HG03439 (cell line): ENCODE results near the gene RNF144A.

Source experiments
- ATAC-seq: cut with Tn5 transposase; IDR thresholded peaks from one replicate; pipeline ENCODE4 v1.9.1; 2021; ENCODE audit warnings: mild to moderate bottlenecking, moderate library complexity; ENCODE audit not compliant: unreplicated experiment

Gene RNF144A

GRCh38 chr2:6945087-6945813 is 28.0 kb downstream of the RNF144A start:
- peak; percentile 90 for ATAC-seq

DNA sequence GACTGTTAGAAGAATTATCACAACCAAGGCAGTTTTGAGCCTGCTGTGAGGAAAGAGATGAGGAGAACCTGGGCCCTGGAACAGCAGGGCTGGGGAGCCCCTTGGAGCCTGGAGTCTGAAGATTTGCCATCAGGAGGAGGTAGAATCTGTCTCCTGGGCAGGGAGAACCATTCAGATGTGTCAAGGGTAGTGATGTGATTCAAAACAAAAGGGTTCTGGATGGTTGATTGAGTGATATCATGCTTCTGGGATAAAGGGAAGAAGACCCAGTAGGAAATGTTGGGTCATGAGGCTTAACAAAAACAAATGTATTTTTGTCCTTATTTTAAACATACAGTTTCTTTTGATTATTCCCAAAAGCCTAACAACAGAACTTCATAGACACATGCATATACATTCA is 28.6 kb downstream of the RNF144A start:
- no peak for ATAC-seq

- ATAC-seq = no peak
These were observed 29.5 kb downstream of the RNF144A start for GRCh38 chr2:6946722-6947121.

DNA sequence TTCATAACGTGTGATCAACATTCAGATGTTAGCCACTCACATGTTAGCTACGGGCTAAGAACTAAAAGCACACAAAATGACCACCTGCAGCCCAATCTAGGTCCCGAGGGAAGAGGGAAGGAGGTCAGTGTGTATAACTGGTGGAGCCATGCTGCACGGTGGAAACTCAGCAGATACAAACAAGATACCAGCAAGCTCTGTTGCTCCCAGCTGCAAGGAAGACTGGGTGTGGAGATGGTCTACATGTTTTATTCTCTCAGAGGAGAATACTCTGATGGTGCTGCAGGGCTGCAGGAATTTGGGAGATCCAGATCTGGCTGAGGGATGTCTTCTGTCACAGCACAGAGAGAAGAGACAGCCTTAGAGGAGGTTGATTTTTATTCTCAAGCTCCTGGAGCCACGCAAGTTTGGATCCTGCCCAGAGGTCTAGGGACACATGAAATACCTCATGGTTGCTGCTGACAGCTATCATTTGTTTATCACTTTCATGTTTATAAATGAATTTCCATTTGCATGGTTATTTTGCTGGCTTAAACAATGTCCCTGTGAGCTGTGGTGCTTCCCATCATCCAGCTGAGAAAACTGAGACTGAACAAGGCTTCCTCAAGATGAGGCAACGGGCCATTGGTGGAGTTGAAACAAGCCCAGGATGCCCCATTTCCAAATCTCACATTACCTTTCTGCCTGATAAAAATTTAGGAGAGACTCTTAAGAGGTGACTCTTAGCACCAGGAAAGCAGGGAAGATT is 30.9 kb downstream of the RNF144A start:
- ATAC-seq = no peak

- ATAC-seq = no peak
These were observed 31.6 kb downstream of the RNF144A start for GRCh38 chr2:6948677-6949351.

DNA sequence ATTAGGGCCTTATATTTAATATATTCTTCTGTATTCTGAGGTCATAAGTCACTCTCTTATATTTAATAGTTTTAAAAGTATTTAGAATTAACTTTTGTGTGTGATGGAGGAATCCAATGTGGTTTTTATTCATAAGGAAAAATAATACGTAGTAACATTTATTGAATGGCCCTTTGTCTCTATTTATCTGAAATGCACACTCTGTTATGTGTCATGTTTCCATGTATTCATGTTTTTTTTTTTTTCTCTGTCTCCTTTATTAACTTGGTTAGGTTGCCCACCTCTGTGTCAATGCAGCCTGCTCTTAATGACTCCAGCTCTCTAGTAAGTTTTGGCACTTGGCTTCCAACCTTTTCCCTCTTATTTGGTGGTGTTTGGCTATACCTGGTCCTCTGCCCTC is 33.8 kb downstream of the RNF144A start:
- ATAC-seq = no peak

DNA sequence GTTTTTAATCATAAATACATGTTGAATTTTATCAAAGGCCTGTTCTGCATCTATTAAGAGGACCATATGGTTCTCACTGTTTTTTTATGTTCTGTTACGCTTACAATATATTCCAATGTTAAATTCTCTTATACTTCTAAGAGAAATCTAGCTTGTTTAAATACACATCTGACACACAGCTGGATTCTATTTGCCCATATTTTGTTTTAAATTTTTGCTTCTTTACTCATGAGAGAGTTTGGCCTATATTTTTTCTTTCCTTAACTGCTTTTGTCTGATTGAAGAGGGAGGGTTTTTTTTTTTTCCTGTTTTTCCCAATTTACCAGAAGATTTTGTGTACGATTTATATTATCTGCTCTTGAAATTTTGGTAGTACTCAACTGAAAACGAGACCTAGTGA is 34.9 kb downstream of the RNF144A start:
- no peak for ATAC-seq

- no peak for ATAC-seq
These were observed 37.4 kb downstream of the RNF144A start for GRCh38 chr2:6954586-6954985.

DNA sequence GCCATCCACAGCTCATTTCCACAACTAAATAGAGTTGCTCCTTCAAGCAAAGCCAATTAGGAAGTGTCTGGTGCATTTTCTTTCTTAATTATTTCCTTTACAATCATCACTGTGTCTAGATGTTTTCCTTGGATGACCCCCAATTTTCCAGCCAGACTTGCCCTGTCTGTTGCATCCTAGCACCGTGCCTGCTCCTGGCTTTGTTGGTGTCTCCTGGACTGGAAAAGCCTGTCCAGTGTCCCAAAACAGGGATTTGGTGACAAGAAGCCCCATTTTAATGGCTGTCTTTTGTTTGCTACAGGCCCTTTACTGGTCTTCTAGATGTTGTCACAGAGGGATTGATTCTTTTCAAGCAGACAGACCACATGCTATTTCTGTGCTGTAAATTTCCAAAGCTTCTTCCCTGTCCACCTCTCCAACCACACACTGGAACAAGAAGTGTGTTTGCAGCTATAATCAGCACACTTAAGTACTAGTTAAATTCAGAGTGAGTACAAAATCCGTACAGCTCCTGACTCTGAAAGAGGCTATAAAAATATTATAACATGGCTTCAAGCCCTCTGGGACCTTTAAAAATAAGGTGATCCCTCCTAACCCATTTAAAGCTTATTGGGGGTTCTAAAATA is 38.4 kb downstream of the RNF144A start:
- no peak for ATAC-seq

DNA sequence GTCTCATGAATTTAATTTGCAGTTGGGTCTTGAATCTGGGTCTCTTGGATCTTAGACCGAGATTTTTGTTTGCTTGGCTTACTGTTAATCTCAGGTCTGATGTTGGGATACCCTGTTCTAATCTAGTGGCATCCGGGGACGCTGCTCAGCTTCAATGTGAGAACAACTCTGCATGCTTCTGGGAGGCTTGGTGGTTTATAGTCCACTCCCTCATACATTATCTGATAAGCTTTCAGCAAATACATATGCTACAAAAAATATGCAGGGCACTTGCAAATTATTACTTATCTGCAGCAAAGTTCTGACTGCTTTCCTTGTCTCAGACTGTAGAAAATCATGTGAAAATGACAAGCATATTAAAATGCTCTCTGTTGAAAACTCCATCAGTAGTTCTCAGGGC is 39.4 kb downstream of the RNF144A start:
- ATAC-seq = no peak

GRCh38 chr2:6957031-6957714 is 40.0 kb downstream of the RNF144A start:
- no peak for ATAC-seq

DNA sequence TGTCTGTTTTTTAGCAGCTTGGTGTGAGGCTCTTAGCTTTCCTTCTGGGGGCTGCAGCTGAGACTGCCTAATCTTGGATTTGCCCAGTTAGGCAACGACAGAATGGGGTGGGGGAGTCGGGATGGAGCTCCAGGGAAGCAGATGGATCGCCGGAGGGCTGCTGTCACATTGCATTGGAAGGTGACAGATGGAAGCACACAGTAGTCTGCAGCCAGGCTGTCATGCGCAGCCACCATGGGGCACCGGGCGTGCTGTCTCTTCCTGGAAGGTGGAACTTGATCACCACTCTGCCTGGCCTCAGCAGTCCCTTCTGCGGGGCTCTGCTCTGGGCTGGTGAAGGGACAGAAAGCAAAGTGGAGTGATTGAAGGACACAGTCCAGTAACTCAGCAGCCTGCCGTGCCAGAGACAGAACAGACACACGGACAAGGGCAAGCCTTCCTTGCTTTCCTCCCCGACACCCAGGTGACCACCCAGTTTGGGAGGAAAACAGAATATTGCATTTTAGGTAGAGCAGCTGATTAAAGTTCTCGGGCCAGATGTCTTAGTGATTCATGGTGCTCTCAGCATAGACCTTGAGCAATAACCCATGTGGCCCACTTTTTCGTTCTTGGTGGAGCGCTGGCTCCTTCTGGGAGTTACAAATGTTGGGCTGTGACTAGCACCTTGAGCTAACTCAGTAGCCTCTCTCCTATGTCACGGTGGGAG is 40.9 kb downstream of the RNF144A start:
- no peak for ATAC-seq

DNA sequence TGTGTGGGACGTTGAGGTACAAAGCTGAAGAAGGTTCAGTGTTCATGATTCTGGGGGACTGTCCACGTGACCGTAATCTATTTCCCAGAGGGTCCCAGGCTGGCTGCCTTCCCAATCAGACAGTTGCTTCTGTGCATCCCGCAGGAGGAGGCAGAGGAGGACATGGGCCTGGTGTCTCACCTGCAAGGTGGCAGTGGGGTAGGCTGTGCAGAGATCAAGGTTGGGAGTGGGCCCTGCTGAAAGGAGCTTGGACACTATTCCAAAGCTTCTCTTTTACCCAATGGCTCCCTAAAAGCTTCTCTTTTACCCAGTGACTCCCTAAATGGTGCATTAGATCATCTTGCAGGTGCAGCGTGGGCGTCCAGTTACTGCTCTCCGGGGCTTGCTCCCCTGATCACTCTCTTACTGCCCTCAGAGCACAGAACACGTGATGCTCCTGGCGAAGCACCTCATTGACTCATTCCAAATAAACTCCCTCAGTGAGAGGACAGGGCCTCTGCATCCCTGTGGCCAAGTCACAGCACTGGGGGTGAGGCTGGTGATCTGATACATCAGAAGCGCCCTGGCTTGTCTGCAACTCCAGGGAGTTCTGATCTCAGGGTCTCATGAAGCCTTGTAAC is 41.5 kb downstream of the RNF144A start:
- ATAC-seq = no peak

DNA sequence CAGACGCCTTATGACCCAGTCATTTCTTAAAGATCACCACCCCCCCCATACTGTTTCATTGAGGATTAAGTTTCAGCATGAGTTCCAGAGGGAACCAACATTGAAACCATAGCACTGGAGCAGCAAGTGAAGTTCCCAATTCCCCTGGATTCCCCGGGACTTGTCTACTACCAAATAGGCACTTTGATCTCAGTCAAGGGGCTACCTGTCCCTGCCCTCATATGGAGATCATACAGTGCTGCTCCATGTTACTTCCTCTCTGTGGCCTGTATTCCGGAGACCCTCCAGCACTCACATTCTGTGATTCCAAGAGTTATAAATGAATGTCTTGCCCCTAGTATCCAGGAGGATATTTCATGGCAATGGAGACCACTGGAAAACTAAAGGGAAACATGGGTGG is 42.5 kb downstream of the RNF144A start:
- no peak for ATAC-seq

DNA sequence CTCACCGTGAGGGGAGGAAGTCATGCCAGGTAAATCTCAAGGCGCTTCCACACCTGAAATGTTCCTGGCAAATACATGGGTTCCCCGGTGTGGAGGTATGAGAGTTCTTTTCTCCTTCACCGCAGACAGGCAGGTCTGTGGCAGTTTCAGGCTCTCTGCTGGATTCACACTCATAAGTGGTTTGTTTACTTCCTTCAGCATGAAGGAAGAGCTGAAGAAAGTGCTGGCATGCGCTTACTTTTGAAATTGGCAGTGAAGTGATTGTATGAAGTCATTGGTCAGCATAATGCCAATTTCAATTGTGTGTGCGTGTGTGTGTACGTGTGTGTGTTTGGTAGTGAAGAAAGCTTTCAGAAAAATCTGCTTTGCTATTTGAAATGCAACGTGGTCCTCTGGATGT is 43.4 kb downstream of the RNF144A start:
- ATAC-seq = no peak

DNA sequence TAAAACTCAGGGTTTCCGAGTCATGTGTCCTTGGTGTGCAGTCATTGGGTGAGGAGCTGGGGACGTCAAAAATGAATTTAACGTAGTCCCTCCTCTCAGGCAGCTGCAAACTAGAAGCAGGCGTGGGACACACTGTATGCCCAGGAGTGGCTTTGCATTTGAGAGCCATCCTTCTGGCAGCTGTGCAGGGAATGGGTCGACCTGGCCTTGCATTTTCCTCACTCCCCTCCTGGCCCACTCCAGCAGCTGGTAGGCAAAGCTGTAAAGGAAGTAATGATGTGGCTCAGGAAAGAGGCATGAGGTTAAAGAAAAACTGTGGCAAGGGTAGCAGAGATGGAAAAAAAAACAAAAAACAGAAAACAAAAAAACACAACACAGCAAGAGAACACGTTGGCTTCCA is 46.5 kb downstream of the RNF144A start:
- ATAC-seq = no peak

DNA sequence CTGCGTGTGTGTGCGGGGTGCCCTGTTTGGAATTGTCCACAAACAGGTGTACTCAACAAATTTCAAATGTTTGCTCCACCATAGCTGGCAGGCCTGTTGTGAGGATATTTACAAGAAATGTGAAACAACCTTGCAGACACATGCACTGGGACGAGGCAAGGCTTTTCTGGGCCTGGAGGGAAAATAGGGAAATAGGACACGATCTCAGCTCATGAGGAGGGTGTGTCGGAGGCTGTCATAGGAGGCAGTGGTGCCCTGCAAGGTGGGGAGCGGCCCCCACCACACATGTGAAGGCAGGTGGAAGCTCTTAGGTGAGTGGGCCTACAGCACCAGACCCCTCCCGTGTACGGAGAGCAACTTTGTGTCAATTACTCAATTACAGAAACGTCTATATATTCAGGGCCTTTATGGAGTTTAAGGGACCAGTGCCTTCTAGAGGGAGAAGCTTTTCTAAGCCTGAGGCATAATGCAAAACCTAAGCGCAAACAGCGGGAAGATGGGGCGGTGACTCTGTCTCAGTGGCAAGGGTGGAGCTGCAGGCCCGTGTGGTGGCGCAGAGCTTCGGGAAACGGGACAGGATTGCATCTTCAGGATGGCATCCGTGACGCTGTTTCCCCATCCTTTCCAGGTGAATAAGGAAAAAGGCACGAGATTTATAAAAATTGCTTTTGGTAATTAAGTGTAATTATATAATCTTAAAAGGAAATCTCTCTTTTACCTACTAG is 48.0 kb downstream of the RNF144A start:
- no peak for ATAC-seq

- ATAC-seq = no peak
These were observed 49.3 kb downstream of the RNF144A start for GRCh38 chr2:6966446-6966940.

DNA sequence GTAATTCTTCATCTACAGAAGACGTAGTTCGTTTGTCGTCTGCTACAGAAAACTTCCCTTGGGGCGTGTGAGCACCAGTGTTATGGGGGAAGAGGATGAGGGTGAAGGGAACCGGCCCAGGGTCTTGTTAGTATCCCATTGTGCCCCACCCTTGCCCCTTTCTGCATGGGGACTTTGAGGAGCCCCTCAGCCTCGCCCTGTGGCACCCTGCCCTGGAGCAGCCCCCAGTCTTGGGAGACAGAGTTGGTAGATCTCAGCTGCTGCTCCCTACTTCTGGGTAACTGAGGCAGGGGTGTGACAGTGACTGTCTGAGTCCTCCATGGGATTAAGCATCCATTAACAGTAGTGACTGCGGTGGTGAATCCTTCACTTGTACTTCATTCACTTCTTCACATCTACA is 50.1 kb downstream of the RNF144A start:
- ATAC-seq = no peak
